Mesodermal cell (in vitro differentiated cells): ENCODE measurements around the gene NMNAT1.

ENCODE experiments used
- H3K27ac ChIP-seq: 2 replicates; pipeline ENCODE4 v1.7.0; 2013; ENCODE audit warnings: mild to moderate bottlenecking, low read depth, low read length, moderate library complexity; ENCODE audit not compliant: severe bottlenecking
- H3K36me3 ChIP-seq: 2 replicates; pipeline ENCODE4 v1.7.1; 2013; ENCODE audit warnings: mild to moderate bottlenecking, low read length, moderate library complexity; ENCODE audit not compliant: control insufficient read depth, insufficient read depth
- H3K4me1 ChIP-seq: one replicate; pipeline ENCODE4 v1.7.1; 2013; ENCODE audit warnings: mild to moderate bottlenecking, low read length; ENCODE audit not compliant: insufficient read depth, control insufficient read depth, poor library complexity, severe bottlenecking
- H3K4me3 ChIP-seq: 2 replicates; pipeline ENCODE4 v1.7.0; 2013; ENCODE audit warnings: low read length, control low read depth, mild to moderate bottlenecking; ENCODE audit not compliant: insufficient read depth, poor library complexity, severe bottlenecking; ENCODE audit errors: extremely low read depth
- H3K9me3 ChIP-seq: 2 replicates; pipeline ENCODE4 v1.7.1; 2013; ENCODE audit warnings: mild to moderate bottlenecking, low read length, moderate library complexity; ENCODE audit not compliant: control insufficient read depth
- WGBS, 2 experiments: methylation state at CpG; one replicate each; pipeline ENCODE4 v1.1.5; 2013; ENCODE audit warnings: missing lambda C conversion rate in 2 of 2; ENCODE audit not compliant: insufficient coverage in 2 of 2; 5-methylcytosine and 5-hydroxymethylcytosine counted together

NMNAT1 gene

DNA sequence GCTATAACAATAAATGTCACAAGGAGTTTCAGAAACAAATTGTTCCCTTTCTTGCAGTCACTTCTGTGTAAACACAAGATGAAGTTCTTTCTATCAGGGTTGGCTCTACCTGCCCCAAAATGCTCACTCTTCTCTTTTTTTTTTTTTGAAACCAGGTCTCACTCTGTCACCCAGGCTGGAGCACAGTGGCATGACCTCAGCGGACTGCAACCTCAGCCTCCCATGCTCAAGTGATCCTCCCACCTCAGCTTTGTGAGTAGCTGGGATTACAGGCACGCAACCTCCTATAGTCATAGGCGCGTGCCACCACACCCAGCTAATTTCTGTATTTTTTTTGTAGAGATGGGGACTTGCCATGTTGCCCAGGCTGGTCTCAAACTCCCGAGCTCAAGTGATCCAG, 22.7 kb upstream of the NMNAT1 start:
- H3K36me3 ChIP-seq, result no peaks in the 10 kb centered on the region
- no peak overlapping the region for H3K4me3 ChIP-seq
- H3K27ac ChIP-seq, result no peak overlapping the region
- H3K4me1 ChIP-seq, result peaks cover 3% of the 10 kb centered on the region
- H3K9me3 ChIP-seq, result no peaks in the 10 kb centered on the region
- WGBS, 2 experiments, result 88 to 100% methylated on average over 2 to 3 of the region's 5 CpGs

DNA sequence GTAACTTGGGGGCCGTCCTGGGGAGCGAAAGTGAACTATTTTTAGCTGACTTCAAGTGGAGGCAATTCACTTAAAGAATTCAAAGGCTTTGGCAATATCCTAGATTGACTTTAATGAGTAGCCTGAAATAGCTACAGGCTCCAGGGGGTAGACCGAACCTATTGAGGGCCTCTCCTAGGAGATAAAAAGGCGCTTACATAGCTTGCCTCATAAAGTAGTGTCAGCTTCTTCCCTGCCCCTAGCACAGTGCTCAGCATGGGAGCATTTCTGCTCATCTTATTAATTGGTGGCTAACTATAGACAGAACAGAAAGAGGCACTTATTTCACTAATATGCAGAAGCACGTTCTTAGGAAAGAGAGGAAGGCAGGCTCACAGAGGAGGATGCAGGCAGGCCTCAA, 20.9 kb upstream of the NMNAT1 start:
- Histone ChIP-seq H3K9me3 (no peaks in the 10 kb centered on the region), H3K4me3 (no peak overlapping the region), H3K27ac (no peak overlapping the region), H3K4me1 (peaks cover 3% of the 10 kb centered on the region), H3K36me3 (no peaks in the 10 kb centered on the region)
- WGBS, 2 experiments, result 21 to 44% methylated on average over 4 to 5 of the region's 5 CpGs

DNA sequence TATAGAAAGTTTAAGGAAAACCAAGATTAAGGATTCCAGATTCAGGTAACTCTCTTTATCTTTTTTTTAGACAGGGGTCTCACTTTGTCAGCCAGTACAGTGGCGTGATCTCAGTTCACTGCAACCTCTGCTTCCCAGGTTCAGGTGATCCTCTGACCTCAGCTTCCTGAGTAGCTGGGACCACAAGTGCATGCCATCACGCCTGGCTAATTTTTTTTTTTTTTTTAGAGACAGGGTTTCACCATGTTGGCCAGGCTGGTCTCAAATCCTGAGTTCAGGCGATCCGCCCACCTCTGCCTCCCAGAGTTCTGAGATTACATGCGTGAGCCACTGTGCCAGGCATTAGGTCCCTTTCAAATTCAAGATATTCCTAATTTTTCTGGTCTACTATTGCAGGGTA, 16.0 kb upstream of the NMNAT1 start:
- peaks cover 23% of the 10 kb centered on the region for H3K36me3 ChIP-seq
- H3K4me3 ChIP-seq, result no peak overlapping the region
- H3K4me1 ChIP-seq, result peaks cover 18% of the 10 kb centered on the region
- WGBS, 2 experiments, result 70 to 92% methylated on average over 2 to 5 of the region's 5 CpGs
- no peaks in the 10 kb centered on the region for H3K9me3 ChIP-seq
- no peak overlapping the region for H3K27ac ChIP-seq

DNA sequence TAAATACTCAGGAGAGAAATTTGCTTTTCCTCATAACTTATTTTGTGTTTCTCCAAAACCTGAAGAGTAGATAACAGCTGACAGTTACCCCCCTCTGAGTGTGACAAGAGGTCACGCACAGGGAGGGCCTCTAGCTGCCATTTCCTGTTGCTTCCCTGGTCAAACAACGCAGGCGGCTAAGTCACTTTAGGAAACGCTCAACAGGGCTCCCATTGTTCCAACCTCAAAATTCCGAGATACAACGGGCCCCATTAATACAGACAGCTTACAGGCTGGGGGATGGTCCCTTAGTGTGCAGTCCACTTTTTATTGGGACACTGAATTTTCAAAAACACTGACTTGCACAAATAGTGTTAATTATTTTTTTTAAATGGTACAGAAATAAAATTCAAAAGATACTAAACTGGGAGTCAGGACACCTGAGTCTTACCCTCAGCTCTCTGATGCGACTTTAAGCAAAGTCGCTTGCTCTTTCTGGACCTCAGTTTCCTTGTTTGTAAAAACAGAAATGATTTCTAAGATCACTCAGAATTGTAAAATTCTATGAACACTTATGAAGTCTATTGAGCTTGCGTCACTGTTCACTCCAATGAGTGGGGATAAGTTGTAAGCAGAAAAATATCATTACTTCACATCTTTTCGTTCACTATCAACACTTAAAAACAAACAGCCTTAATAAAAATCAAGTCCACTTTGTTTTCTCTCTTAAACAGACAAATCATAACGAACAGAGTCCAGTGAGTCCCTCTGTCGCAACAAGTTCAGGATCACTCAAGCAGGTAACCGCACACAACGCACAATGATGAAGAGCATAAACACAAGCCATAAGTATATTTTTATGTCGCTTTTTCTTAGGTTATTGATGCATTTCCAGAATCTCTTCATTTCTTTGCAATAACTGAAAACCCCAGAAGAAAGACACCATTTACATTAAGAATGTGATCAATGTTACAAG, 13.6 kb upstream of the NMNAT1 start:
- no peaks in the 10 kb centered on the region for H3K9me3 ChIP-seq
- peak overlapping the region; percentile 57 for H3K27ac ChIP-seq
- H3K4me1 ChIP-seq, result peaks cover 15% of the 10 kb centered on the region
- peaks cover 40% of the 10 kb centered on the region for H3K36me3 ChIP-seq
- WGBS, 2 experiments, result 66 to 78% methylated on average over 9 to 13 of the region's 15 CpGs
- H3K4me3 ChIP-seq, result no peak overlapping the region

DNA sequence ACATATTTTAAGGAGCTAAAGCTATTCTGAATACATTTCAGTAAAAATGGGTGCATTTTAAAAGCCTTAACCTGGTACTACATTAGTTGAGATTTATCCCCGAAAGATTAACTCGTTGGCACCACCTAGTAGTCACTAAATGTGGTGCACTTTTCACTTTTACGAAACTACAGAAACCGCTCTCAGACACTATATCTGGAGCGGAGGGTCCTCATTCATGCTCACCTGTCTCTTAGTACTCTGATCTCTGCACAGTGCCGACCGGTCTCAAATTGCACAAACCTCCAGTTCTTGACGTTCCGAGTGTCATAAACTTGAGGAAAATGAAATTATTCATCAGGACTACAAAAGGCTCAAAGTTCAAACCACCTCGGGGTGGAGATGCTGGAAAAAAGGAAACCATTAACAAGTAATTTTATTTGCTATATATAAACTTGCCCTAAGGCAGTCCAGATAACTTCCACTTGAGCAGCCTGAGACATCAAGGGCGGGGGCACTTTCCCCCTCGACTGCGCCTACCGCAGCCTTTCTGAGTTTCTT, 806 bp upstream of the NMNAT1 start:
- Histone ChIP-seq H3K4me1 (no peaks in the 10 kb centered on the region), H3K27ac (peak overlapping the region; percentile 82), H3K36me3 (peaks cover 20% of the 10 kb centered on the region), H3K9me3 (no peaks in the 10 kb centered on the region), H3K4me3 (peak overlapping the region; percentile 73)
- WGBS, 2 experiments, result 2% methylated on average over 7 to 13 of the region's 14 CpGs

DNA sequence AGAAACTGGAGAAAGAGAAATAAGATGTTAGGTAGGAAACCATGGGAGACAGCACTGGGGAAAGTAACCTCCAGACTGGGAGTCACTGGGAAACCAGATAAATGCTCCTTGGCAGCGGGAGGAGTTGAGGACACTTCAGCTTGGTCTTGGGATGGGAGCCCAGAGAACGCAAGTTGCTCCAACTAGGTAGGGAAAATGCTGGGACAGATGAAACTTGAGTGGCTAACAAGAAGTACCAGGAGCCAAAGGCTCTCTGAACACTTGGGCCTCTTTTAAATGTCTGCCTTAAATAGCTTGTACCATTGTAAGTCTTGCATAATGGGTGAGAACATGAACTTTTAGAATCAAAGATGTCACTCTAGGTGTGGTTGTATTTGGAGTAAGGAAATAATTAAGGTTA, 3.0 kb downstream of the NMNAT1 start:
- 90 to 100% methylated on average over 2 of the region's 2 CpGs for WGBS, 2 experiments
- Histone ChIP-seq H3K27ac (no peak overlapping the region), H3K36me3 (peaks cover 6% of the 10 kb centered on the region), H3K4me3 (no peak overlapping the region), H3K9me3 (no peaks in the 10 kb centered on the region), H3K4me1 (no peaks in the 10 kb centered on the region)

DNA sequence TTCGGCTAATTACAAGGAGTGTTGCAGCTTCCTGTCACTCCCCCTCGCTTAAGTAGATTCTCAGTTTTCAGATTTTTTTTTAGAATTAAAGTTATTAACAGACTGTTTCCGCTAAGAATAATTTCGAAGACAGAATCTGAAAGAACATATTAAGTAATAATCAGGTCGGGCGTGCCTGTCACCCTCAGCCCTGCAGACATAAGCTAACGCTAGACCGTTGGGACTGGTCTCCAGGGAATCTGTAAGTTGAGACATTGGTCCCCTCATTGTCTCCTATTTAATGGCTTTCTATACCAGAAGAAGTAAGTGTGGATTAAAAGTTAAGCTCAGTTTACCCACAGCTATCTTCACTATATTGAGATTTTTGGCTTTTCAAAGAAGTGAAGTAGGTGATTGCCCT, 14.5 kb downstream of the NMNAT1 start:
- H3K27ac ChIP-seq, result no peak overlapping the region
- no peak overlapping the region for H3K4me3 ChIP-seq
- H3K4me1 ChIP-seq, result no peaks in the 10 kb centered on the region
- no peaks in the 10 kb centered on the region for H3K36me3 ChIP-seq
- H3K9me3 ChIP-seq, result no peaks in the 10 kb centered on the region
- 75 to 91% methylated on average over 4 of the region's 8 CpGs for WGBS, 2 experiments

DNA sequence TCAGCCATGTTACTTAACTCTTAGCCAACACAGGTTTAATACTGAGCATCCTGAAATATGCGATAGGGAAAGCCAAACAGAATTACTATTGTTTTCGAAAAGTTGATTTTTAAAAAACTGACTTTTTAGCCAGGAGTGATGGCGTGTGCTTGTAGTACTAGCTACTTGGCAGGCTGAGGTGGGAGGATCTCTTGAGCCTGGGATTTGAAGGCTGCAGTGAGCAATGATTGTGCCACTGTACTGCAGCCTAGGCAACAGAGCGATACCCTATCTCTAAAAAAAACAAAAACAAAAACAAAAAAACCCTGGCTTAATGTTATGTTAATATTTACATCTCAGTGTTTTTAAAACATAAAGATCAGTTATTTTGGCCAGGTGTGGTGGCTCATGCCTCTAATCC, 16.7 kb downstream of the NMNAT1 start:
- Histone ChIP-seq H3K27ac (no peak overlapping the region), H3K9me3 (no peaks in the 10 kb centered on the region), H3K4me3 (no peak overlapping the region), H3K4me1 (no peaks in the 10 kb centered on the region), H3K36me3 (no peaks in the 10 kb centered on the region)
- WGBS, 2 experiments, result 100% methylated on average over 2 to 3 of the region's 4 CpGs

DNA sequence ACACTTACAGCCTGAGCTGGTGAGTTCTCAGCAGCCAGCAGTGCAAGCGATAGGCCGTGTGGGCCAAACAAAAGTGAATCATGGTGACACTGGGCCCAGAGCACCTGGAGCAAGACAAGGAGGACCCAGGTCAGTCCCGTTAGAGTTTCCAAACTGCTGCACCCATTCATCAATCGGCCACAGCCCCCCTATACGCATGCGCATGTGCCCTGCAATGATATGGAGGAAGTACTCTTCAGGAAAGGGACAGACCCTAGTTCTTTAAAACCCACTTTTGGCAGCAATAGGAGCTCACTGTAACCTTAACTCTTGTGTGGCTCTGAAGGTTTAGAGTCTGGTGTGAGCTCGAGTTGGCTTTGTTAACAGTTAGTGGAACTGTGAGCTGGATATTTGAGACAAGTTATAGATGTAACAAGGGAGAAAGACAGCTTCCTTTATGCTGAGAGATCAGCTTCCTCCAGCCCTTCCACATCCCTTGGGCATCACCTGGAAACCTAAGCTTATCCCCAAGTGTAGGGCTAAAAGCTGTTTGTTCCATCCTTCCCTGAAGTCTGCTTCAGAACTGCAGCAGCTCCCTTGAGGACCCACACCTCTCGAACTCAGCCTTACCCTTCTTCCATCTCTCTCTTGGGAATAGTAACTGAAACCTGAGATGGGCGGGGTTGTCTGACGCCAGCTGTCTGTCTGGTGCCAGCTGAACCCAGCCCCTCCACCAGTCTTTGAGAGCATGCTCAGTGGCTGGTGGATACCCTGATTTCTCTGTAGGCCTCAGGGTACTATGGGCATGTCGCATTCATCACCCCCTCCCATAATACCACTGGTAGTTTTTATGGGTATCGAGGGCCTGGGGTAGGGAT, 17.7 kb downstream of the NMNAT1 start:
- no peak overlapping the region for H3K4me3 ChIP-seq
- H3K27ac ChIP-seq, result no peak overlapping the region
- H3K36me3 ChIP-seq, result no peaks in the 10 kb centered on the region
- WGBS, 2 experiments, result 82 to 86% methylated on average over 7 to 8 of the region's 12 CpGs
- H3K9me3 ChIP-seq, result no peaks in the 10 kb centered on the region
- H3K4me1 ChIP-seq, result no peaks in the 10 kb centered on the region

DNA sequence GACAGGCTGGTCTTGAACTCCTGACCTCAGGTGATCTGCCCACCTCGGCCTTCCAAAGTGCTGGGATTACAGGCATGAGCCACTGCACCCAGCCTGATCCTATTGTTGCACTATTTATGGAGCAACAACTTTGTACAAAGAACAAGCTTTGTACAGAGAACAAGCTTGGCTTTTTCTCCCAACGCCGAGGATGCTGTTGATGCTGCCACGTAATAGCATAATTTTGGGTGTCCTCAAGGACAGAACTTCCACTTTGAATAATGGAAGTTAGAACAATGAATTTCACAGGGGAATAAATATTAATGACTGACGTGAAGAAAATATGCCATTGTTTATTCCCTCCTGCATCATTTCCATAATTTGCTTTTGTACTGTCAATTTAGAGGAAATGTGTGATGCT, 41.0 kb downstream of the NMNAT1 start:
- Histone ChIP-seq H3K9me3 (no peaks in the 10 kb centered on the region), H3K36me3 (peaks cover 29% of the 10 kb centered on the region), H3K4me1 (no peaks in the 10 kb centered on the region), H3K27ac (no peak overlapping the region), H3K4me3 (no peak overlapping the region)
- WGBS, 2 experiments, result 93 to 100% methylated on average over 3 to 4 of the region's 5 CpGs
